Naive thymus-derived CD4-positive, alpha-beta T cell (primary cell): ENCODE data around the gene G6PC2. TPM values are rescaled to one million over a fixed set of nuclear protein-coding genes. Genes with fewer than 3 reads are reported as not detected.
"Not testable (repeated sequence)": the region's sequence is repeated elsewhere in the genome, so short reads cannot be mapped to it uniquely, and the experiment has no call there.

Experiments
- ATAC-seq: fragments of 150-1000 bp; cut with Tn5 transposase; 2 replicates; pipeline ENCODE4 v1.10.0; 2021; ENCODE audit warnings: mild to moderate bottlenecking, moderate library complexity
- CTCF ChIA-PET: fragments of 350-600 bp; sonication (Branson Sonifier 250); formaldehyde crosslinking; loops from one replicate; lab custom pipeline; 2021; ENCODE audit warnings: antibody characterized with exemption; lab: Charles Lee
- POLR2A ChIA-PET: fragments of 350-600 bp; sonication (Branson Sonifier 250); formaldehyde crosslinking; loops from one replicate; lab custom pipeline; 2021; ENCODE audit warnings: antibody characterized with exemption, inconsistent platforms; lab: Charles Lee
- DNase-seq, 9 donors: peaks; one replicate each; pipeline versions ENCODE4 v3.0.0 to v3.0.0-alpha.2; 2020 to 2022; ENCODE audit warnings: mixed read lengths in 1 of 9
- H3K27ac ChIP-seq: one replicate; pipeline ENCODE4 v1.7.0; 2013; ENCODE audit warnings: mild to moderate bottlenecking, low read depth, low read length, moderate library complexity
- H3K27me3 ChIP-seq, 2 donors: one replicate each; pipeline ENCODE4 v1.7.0; 2013; ENCODE audit warnings: low read length in 2 of 2, mild to moderate bottlenecking in 2 of 2, moderate library complexity in 2 of 2; ENCODE audit not compliant: control insufficient read depth in 2 of 2, insufficient read depth in 2 of 2
- H3K36me3 ChIP-seq, 3 experiments: 1 replicate in 2 of 3; 2 replicates in 1 of 3; pipeline ENCODE4 v1.7.0; 2013; ENCODE audit warnings: low read length in 3 of 3, mild to moderate bottlenecking in 3 of 3, moderate library complexity in 1 of 3; ENCODE audit not compliant: insufficient read depth in 3 of 3, control insufficient read depth in 2 of 3
- H3K4me1 ChIP-seq, 2 donors: one replicate each; pipeline ENCODE4 v1.7.0; 2013; ENCODE audit warnings: low read length in 2 of 2, mild to moderate bottlenecking in 2 of 2, moderate library complexity in 1 of 2; ENCODE audit not compliant: control insufficient read depth in 2 of 2, insufficient read depth in 2 of 2
- H3K4me3 ChIP-seq: 2 replicates; pipeline ENCODE4 v1.7.0; 2013; ENCODE audit warnings: mild to moderate bottlenecking, low read length
- H3K9me3 ChIP-seq, 3 experiments: 1 replicate in 2 of 3; 2 replicates in 1 of 3; pipeline ENCODE4 v1.7.0; 2013; ENCODE audit warnings: low read length in 3 of 3; ENCODE audit not compliant: control insufficient read depth in 2 of 3
- H3K27ac Mint-ChIP-seq, 9 donors: one replicate each; pipeline ENCODE4 v1.8.0; 2020 to 2022; ENCODE audit warnings: mixed read lengths in 9 of 9, mild to moderate bottlenecking in 8 of 9, moderate library complexity in 5 of 9, inconsistent platforms in 2 of 9
- H3K27me3 Mint-ChIP-seq, 5 donors: one replicate each; pipeline ENCODE4 v1.8.0; 2021 to 2022; ENCODE audit warnings: mixed read lengths in 5 of 5, mild to moderate bottlenecking in 1 of 5
- H3K36me3 Mint-ChIP-seq, 5 donors: one replicate each; pipeline ENCODE4 v1.8.0; 2020 to 2022; ENCODE audit warnings: mixed read lengths in 5 of 5, mild to moderate bottlenecking in 3 of 5, inconsistent platforms in 1 of 5
- H3K4me1 Mint-ChIP-seq, 7 donors: one replicate each; pipeline ENCODE4 v1.8.0; 2020 to 2022; ENCODE audit warnings: mixed read lengths in 7 of 7, mild to moderate bottlenecking in 3 of 7, inconsistent platforms in 1 of 7
- H3K4me3 Mint-ChIP-seq, 10 donors: one replicate each; pipeline ENCODE4 v1.8.0; 2020 to 2022; ENCODE audit warnings: mild to moderate bottlenecking in 10 of 10, mixed read lengths in 10 of 10, moderate library complexity in 6 of 10, inconsistent platforms in 2 of 10
- H3K9me3 Mint-ChIP-seq, 11 donors: one replicate each; pipeline ENCODE4 v1.8.0; 2020 to 2022; ENCODE audit warnings: mixed read lengths in 11 of 11, mild to moderate bottlenecking in 4 of 11, inconsistent platforms in 1 of 11, moderate library complexity in 1 of 11
- intact Hi-C, 2 donors: fragments of 100-400 bp; cut with micrococcal nuclease; formaldehyde crosslinking; loops; one replicate each; pipeline ENCODE4 v1.15.1; 2023
- polyA plus RNA-seq, 2 donors: library from polyadenylated mRNA; unstranded; fragments of 300-500 nt; fragmentation: Illumina TruSeq; gene quantifications; one replicate each; pipeline ENCODE4 v1.2.3, GENCODE V29; 2021
- total RNA-seq, 6 experiments: library from RNA in 5 of 6; stranded (reverse) in 5 of 6; gene quantifications; 1 replicate in 5 of 6; 2 replicates in 1 of 6; pipeline ENCODE4 v1.2.3 and lab custom pipeline; 2021 to 2026

Gene G6PC2
- total and polyA plus RNA-seq, 7 experiments from 2014 or later, result not detected

DNA sequence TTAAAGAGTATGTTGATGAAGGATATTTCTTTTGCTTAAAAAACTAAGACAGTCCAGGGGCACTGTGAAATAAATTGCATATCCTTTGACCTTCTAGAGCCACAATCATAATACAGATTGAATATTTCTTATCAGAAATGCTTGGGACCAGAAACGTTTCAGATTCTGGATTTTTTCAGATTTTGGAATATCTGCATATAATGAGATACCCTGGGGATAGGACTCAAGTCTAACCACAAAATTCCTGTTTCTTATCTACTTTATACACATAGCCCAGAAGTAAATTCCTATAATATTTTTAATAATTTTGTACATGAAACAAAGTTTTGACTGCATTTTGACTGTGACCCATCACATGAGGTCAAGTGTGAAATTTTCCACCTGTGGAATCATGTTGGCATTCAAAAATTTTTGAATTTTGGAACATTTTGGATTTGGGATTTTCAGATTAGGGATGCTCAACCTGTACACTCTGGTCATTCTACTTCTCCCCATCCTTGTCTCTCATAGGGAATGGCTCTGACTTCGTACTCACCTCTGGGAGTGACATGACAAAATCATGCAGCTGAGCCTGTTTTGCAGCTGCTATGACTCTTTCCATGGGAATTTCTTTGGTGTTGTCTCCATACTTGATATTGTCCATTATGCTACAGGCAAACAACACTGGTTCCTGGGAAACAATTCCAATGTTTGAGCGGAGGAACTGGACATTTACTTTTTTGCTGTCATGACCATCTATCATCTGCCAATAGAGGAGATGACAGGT lies 25.7 kb downstream of the G6PC2 start:
- H3K27ac ChIP-seq, result no peak overlapping the region
- CTCF ChIA-PET, result no interaction called here
- no peak for DNase-seq
- H3K27me3 Mint-ChIP-seq, result peaks cover 10 to 78% (median 40%) of the 10 kb centered on the region in 5 donors
- no peak overlapping the region for H3K27ac Mint-ChIP-seq
- no peaks in the 10 kb centered on the region for H3K27me3 ChIP-seq
- no peaks in the 10 kb centered on the region for H3K4me1 Mint-ChIP-seq
- no peaks in the 10 kb centered on the region for H3K9me3 Mint-ChIP-seq
- ATAC-seq, result no peak
- no peaks in the 10 kb centered on the region for H3K36me3 Mint-ChIP-seq
- H3K4me3 ChIP-seq, result no peak overlapping the region
- no peaks in the 10 kb centered on the region for H3K4me1 ChIP-seq
- intact Hi-C loops, result no loop called here
- POLR2A ChIA-PET, result no interaction called here
- H3K9me3 ChIP-seq, result no peaks in the 10 kb centered on the region
- no peaks in the 10 kb centered on the region for H3K36me3 ChIP-seq
- no peak overlapping the region for H3K4me3 Mint-ChIP-seq

DNA sequence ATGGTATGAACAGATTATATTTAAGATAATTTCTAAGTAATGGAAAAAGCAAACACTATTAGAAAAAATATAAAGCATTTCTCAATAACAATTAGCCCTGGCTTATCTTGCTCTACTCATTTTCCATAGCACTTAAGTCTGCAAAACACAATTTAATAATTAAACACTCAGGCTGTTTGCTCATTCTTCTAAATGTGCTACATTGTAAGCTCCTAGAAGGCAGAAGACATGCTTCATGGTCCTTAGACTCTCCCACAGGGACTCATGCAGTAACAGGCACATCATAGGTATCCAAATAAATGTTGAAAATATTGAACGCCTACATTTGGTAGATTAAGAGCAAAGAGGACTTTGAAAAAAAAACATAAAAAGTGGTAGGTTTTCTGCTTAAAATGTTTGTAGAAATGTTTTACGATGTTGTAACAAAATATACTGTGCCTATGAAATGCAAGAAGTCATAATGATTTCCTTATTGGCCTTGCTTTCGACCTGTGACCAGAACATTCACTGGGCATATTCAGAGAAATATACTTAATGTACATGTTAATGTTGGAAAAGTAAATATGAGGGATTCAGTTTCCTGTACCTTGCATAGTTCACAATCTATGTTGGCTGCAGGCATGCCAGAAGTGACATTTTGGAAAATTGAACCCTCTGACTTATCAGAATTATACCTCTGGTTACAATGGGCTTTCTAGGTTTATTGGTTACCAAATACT lies 27.2 kb downstream of the G6PC2 start:
- Histone ChIP-seq H3K27ac (no peak overlapping the region), H3K27me3 (no peaks in the 10 kb centered on the region), H3K9me3 (no peaks in the 10 kb centered on the region), H3K36me3 (no peaks in the 10 kb centered on the region), H3K4me3 (no peak overlapping the region), H3K4me1 (no peaks in the 10 kb centered on the region)
- no peaks in the 10 kb centered on the region for H3K4me1 Mint-ChIP-seq
- no peaks in the 10 kb centered on the region for H3K36me3 Mint-ChIP-seq
- DNase-seq (no peak), ATAC-seq (no peak)
- intact Hi-C loops, result no loop called here
- no peak overlapping the region for H3K4me3 Mint-ChIP-seq
- no peak overlapping the region for H3K27ac Mint-ChIP-seq
- H3K27me3 Mint-ChIP-seq, result peaks cover 10 to 65% (median 39%) of the 10 kb centered on the region in 5 donors
- ChIA-PET CTCF (interaction anchor here (0.6 kb wide), 1 partner anchor 19 kb away, joined by 3 read pairs; no protein-coding TSS in a partner anchor), POLR2A (no interaction called here)
- H3K9me3 Mint-ChIP-seq, result peaks cover 0 to 2% (median 0%) of the 10 kb centered on the region in 11 donors

DNA sequence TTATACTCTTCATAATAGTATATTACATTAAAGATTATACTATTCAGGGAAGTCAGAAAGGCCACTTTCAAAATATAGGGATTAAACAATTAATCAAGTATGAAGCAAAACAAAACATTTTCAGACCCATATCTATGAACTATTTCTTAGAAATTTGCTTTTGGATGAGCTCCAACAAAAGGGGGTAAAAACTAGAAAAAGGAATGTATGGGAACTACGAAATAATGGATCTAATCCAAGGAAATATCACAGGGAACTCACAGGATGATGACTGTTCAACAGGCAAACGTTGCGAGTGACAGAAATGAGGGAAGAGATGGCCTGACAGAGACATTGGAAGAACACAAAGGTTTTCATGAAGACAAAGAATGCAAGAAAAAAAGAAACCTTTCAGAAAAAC lies 27.9 kb downstream of the G6PC2 start:
- DNase-seq (no peak), ATAC-seq (no peak)
- H3K4me1 ChIP-seq, result no peaks in the 10 kb centered on the region
- ChIA-PET POLR2A (no interaction called here), CTCF (no interaction called here)
- Mint-ChIP-seq H3K4me1 (no peaks in the 10 kb centered on the region), H3K27ac (no peak overlapping the region), H3K9me3 (peaks cover 0 to 2% (median 0%) of the 10 kb centered on the region in 11 donors), H3K4me3 (no peak overlapping the region), H3K36me3 (no peaks in the 10 kb centered on the region), H3K27me3 (peaks cover 5 to 60% (median 34%) of the 10 kb centered on the region in 5 donors)
- no peaks in the 10 kb centered on the region for H3K9me3 ChIP-seq
- H3K4me3 ChIP-seq, result no peak overlapping the region
- H3K27ac ChIP-seq, result no peak overlapping the region
- H3K27me3 ChIP-seq, result no peaks in the 10 kb centered on the region
- no peaks in the 10 kb centered on the region for H3K36me3 ChIP-seq
- intact Hi-C loops, result no loop called here

DNA sequence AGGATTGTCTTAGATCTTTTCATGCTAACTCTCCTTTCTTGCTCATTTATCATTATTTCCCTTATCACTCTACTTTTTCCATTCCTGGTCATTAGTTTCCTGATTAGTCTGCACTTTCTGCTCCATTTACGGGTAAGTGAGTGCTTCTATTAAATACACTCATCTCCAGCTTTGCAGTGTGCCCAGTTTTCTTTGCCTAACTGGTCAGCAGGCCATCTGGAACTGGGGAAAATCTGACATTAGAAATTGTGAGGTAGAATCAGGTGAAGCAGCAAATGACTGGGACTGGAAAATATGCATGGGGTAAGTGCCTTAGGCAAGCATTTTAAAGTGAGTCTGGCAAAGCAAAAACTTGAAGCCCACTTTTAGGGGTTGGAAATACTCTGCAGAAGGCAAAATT lies 29.2 kb downstream of the G6PC2 start:
- H3K27me3 Mint-ChIP-seq, result peaks cover 5 to 57% (median 35%) of the 10 kb centered on the region in 5 donors
- ChIA-PET POLR2A (interaction anchor here (0.5 kb wide), 1 partner anchor 11 kb away, joined by 9 read pairs; no protein-coding TSS in a partner anchor), CTCF (no interaction called here)
- Histone ChIP-seq H3K36me3 (no peaks in the 10 kb centered on the region), H3K4me3 (no peak overlapping the region), H3K4me1 (no peaks in the 10 kb centered on the region), H3K27ac (no peak overlapping the region), H3K27me3 (no peaks in the 10 kb centered on the region), H3K9me3 (no peaks in the 10 kb centered on the region)
- ATAC-seq (no peak), DNase-seq (no peak)
- no peaks in the 10 kb centered on the region for H3K36me3 Mint-ChIP-seq
- H3K9me3 Mint-ChIP-seq, result peaks cover 0 to 2% (median 0%) of the 10 kb centered on the region in 11 donors
- H3K4me1 Mint-ChIP-seq, result no peaks in the 10 kb centered on the region
- no peak overlapping the region for H3K27ac Mint-ChIP-seq
- intact Hi-C loops, result no loop called here
- H3K4me3 Mint-ChIP-seq, result no peak overlapping the region

DNA sequence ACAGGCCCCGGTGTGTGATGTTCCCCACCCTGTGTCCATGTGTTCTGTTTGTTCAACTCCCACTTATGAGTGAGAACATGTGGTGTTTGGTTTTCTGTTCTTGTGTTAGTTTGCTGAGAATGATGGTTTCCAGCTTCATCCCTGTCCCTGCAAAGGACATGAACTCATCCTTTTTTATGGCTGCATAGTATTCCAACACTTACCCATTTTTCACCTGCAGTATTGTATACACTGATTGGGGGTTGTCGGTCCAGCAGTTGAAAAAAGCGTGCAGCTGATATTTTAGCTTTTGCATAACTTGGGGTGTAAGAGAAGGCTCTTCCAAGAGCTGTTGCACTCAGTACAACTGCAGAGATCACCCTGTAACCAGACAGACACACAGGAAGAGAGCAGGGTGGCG lies 31.1 kb downstream of the G6PC2 start:
- H3K27me3 ChIP-seq, H3K36me3 ChIP-seq, H3K4me1 ChIP-seq, H3K27ac Mint-ChIP-seq, H3K27ac ChIP-seq, H3K9me3 ChIP-seq, POLR2A ChIA-PET, H3K4me1 Mint-ChIP-seq, CTCF ChIA-PET, H3K4me3 Mint-ChIP-seq, intact Hi-C loops, ATAC-seq, H3K36me3 Mint-ChIP-seq, DNase-seq, H3K4me3 ChIP-seq, H3K9me3 Mint-ChIP-seq: not testable (repeated sequence)
- peaks cover 5 to 49% (median 26%) of the 10 kb centered on the region in 5 donors for H3K27me3 Mint-ChIP-seq

DNA sequence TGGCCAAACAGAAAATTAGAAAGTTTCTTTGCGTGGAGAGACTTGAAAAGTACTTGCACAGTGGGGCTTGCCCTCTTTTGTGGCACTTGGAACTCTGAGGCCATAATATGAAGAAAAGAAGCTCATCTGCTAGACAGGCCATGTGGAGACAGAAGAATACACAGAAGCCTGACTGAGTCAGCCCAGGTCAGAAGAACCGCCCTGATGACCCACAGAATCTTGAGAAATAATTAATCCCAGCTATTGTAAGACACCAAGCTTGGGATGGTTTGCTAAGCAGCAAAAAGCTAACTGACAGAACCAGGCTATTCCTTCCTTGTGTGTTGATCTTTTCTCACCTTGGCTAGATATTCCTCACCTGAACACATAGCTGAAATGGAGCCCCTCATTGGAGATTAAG lies 33.7 kb downstream of the G6PC2 start:
- ATAC-seq (no peak), DNase-seq (no peak)
- Mint-ChIP-seq H3K27me3 (peaks cover 4 to 24% (median 10%) of the 10 kb centered on the region in 5 donors), H3K27ac (no peak overlapping the region), H3K9me3 (peaks cover 0 to 2% (median 0%) of the 10 kb centered on the region in 11 donors), H3K4me3 (no peak overlapping the region), H3K36me3 (no peaks in the 10 kb centered on the region), H3K4me1 (no peaks in the 10 kb centered on the region)
- no peaks in the 10 kb centered on the region for H3K4me1 ChIP-seq
- intact Hi-C loops, result no loop called here
- no peaks in the 10 kb centered on the region for H3K27me3 ChIP-seq
- no peaks in the 10 kb centered on the region for H3K36me3 ChIP-seq
- no peak overlapping the region for H3K27ac ChIP-seq
- no peaks in the 10 kb centered on the region for H3K9me3 ChIP-seq
- ChIA-PET POLR2A (no interaction called here), CTCF (no interaction called here)
- no peak overlapping the region for H3K4me3 ChIP-seq
